ENCODE results near the gene PACS1.

GRCh38 chr11:66071381-66071801, 1.3 kb downstream of the PACS1 start:
- TF ChIP-seq CTCF (IDR thresholded peaks at IDR 0.05; ENCODE audit: low read length) (no peak), EZH2phosphoT487 (IDR thresholded peaks at IDR 0.05; ENCODE audit: low read length) (no peak), EZH2 (optimal IDR thresholded peaks at IDR 0.05; ENCODE audit: low read depth, low read length) (no peak)

Measured in MM.1S (cell line).